H1 (cell line): ENCODE data around the gene DBH. TPM values are rescaled to one million over a fixed set of nuclear protein-coding genes. Genes with fewer than 3 reads are reported as not detected.

ENCODE experiments used
- CTCF ChIA-PET: fragments of 300-600 bp; sonication (Branson Sonifier 250); formaldehyde crosslinking; loops from one replicate; lab custom pipeline; 2021; ENCODE audit not compliant: partially characterized antibody; lab: Charles Lee
- POLR2A ChIA-PET: fragments of 300-600 bp; sonication (Branson Sonifier 250); formaldehyde crosslinking; loops from one replicate; lab custom pipeline; 2021; ENCODE audit warnings: inconsistent platforms; ENCODE audit not compliant: partially characterized antibody; lab: Charles Lee
- DNase-seq, 2 experiments: peaks; one replicate each; pipeline versions ENCODE4 v3.0.0 to v3.0.0-alpha.2; 2010 to 2022; ENCODE audit warnings: low spot score in 2 of 2, low read depth in 1 of 2, mixed read lengths in 1 of 2
- FAIRE-seq: peaks from 2 replicates; lab custom pipeline; 2011; peaks lifted over from hg19 to GRCh38; lab: Jason Lieb, UNC
- H2AFZ ChIP-seq: 2 replicates; pipeline ENCODE4 v1.8.1; 2012; ENCODE audit warnings: low read length, inconsistent platforms
- H2AK5ac ChIP-seq: 2 replicates; pipeline ENCODE4 v1.6.1; 2013; ENCODE audit warnings: low read depth, low read length
- H2BK120ac ChIP-seq: replicated peaks from 2 replicates; pipeline ENCODE3; 2013; ENCODE audit warnings: low read depth, low read length, inconsistent platforms
- H2BK12ac ChIP-seq: 2 replicates; pipeline ENCODE4 v1.6.1; 2013; ENCODE audit warnings: low read depth, low read length
- H2BK15ac ChIP-seq: 2 replicates; pipeline ENCODE4 v1.6.1; 2013; ENCODE audit warnings: low read length
- H2BK20ac ChIP-seq: 2 replicates; pipeline ENCODE4 v1.6.1; 2013; ENCODE audit warnings: low read length
- H2BK5ac ChIP-seq: 2 replicates; pipeline ENCODE4 v1.6.1; 2013; ENCODE audit warnings: low read depth, low read length
- H3K14ac ChIP-seq: 2 replicates; pipeline ENCODE4 v1.6.1; 2013; ENCODE audit warnings: inconsistent platforms; ENCODE audit not compliant: insufficient read length
- H3K18ac ChIP-seq: 2 replicates; pipeline ENCODE4 v1.6.1; 2013; ENCODE audit warnings: low read length; ENCODE audit errors: extremely low read depth
- H3K23ac ChIP-seq: 2 replicates; pipeline ENCODE4 v1.6.1; 2013; ENCODE audit warnings: inconsistent platforms; ENCODE audit not compliant: insufficient read length
- H3K23me2 ChIP-seq: 2 replicates; pipeline ENCODE4 v1.6.1; 2013; ENCODE audit warnings: low read depth, low read length
- H3K27ac ChIP-seq: 2 replicates; pipeline ENCODE4 v1.6.1; 2011; ENCODE audit warnings: low read depth, low read length, inconsistent platforms
- H3K27me3 ChIP-seq, 4 experiments: replicated peaks in 1 of 4; 1 replicate in 1 of 4; 2 replicates in 3 of 4; pipeline versions ENCODE4 v1.6.1 to v1.8.1; 2011 to 2013; ENCODE audit warnings: low read length in 3 of 4, mild to moderate bottlenecking in 3 of 4, inconsistent platforms in 2 of 4, mixed read lengths in 2 of 4, moderate library complexity in 1 of 4; ENCODE audit not compliant: control insufficient read depth in 3 of 4, insufficient read depth in 3 of 4; ENCODE audit errors: extremely low read depth in 1 of 4
- H3K36me3 ChIP-seq, 4 experiments: 2 replicates each; pipeline versions ENCODE4 v1.6.1 to v1.8.1; 2011 to 2013; ENCODE audit warnings: mild to moderate bottlenecking in 4 of 4, low read length in 3 of 4, moderate library complexity in 2 of 4, control low read depth in 1 of 4, inconsistent platforms in 1 of 4; ENCODE audit not compliant: insufficient read depth in 4 of 4, control insufficient read depth in 2 of 4
- H3K4ac ChIP-seq: replicated peaks from 2 replicates; pipeline ENCODE3; 2013; ENCODE audit warnings: low read length, low read depth, mixed read lengths, inconsistent platforms; ENCODE audit not compliant: insufficient read length
- H3K4me1 ChIP-seq, 4 experiments: replicated peaks in 1 of 4; 1 replicate in 1 of 4; 2 replicates in 3 of 4; pipeline versions ENCODE4 v1.6.1 to v1.8.1; 2011 to 2013; ENCODE audit warnings: low read length in 3 of 4, inconsistent platforms in 2 of 4, mixed read lengths in 1 of 4; ENCODE audit not compliant: insufficient read depth in 4 of 4, control insufficient read depth in 3 of 4
- H3K4me2 ChIP-seq, 2 experiments: 2 replicates each; pipeline versions ENCODE4 v1.6.1 to v1.8.1; 2011 to 2013; ENCODE audit warnings: low read depth in 2 of 2, low read length in 2 of 2, control low read depth in 1 of 2, inconsistent platforms in 1 of 2, mild to moderate bottlenecking in 1 of 2; ENCODE audit not compliant: insufficient read depth in 1 of 2
- H3K4me3 ChIP-seq, 4 experiments: fragments of 200-600, 300-600 bp in 1 of 4; sonication (generic), shearing (Covaris generic), sonication (Bioruptor Twin) in 1 of 4; 2 replicates each; pipeline versions ENCODE4 v1.5.1 to v1.8.1; 2011 to 2016; ENCODE audit warnings: low read length in 4 of 4, low read depth in 3 of 4, control low read depth in 2 of 4, inconsistent platforms in 2 of 4, mild to moderate bottlenecking in 2 of 4, mixed read lengths in 1 of 4, moderate library complexity in 1 of 4; ENCODE audit not compliant: insufficient read depth in 2 of 4; ENCODE audit errors: extremely low read depth in 1 of 4
- H3K56ac ChIP-seq: replicated peaks from 2 replicates; pipeline ENCODE3; 2013; ENCODE audit warnings: low read depth, mild to moderate bottlenecking, mixed read lengths, low read length, inconsistent platforms; ENCODE audit not compliant: insufficient read length
- H3K79me1 ChIP-seq: 2 replicates; pipeline ENCODE4 v1.6.1; 2013; ENCODE audit warnings: low read depth, low read length, control low read depth
- H3K79me2 ChIP-seq, 2 experiments: 2 replicates each; pipeline versions ENCODE4 v1.6.1 to v1.8.1; 2012 to 2013; ENCODE audit warnings: low read length in 2 of 2, mild to moderate bottlenecking in 2 of 2, inconsistent platforms in 1 of 2; ENCODE audit not compliant: insufficient read depth in 2 of 2, control insufficient read depth in 1 of 2
- H3K9ac ChIP-seq, 4 experiments: replicated peaks in 1 of 4; 1 replicate in 1 of 4; 2 replicates in 3 of 4; pipeline versions ENCODE4 v1.6.1 to v1.8.1; 2011 to 2013; ENCODE audit warnings: low read depth in 3 of 4, low read length in 3 of 4, control low read depth in 2 of 4, mild to moderate bottlenecking in 2 of 4, moderate library complexity in 2 of 4, inconsistent platforms in 1 of 4; ENCODE audit errors: extremely low read depth in 1 of 4
- H3K9me3 ChIP-seq, 2 experiments: 2 replicates each; pipeline versions ENCODE4 v1.6.1 to v1.8.1; 2012 to 2013; ENCODE audit warnings: mild to moderate bottlenecking in 2 of 2, moderate library complexity in 2 of 2, control low read depth in 1 of 2, inconsistent platforms in 1 of 2, low read depth in 1 of 2, low read length in 1 of 2, mixed read lengths in 1 of 2; ENCODE audit not compliant: insufficient read depth in 2 of 2
- H4K20me1 ChIP-seq, 2 experiments: replicated peaks in 1 of 2; 2 replicates each; pipeline versions ENCODE3 to v1.8.1; 2011 to 2013; ENCODE audit warnings: inconsistent platforms in 2 of 2, low read length in 2 of 2, mild to moderate bottlenecking in 1 of 2; ENCODE audit not compliant: insufficient read depth in 2 of 2, control insufficient read depth in 1 of 2
- H4K5ac ChIP-seq: 2 replicates; pipeline ENCODE4 v1.6.1; 2013; ENCODE audit warnings: low read length, low read depth, mixed read lengths, inconsistent platforms; ENCODE audit not compliant: insufficient read length
- H4K8ac ChIP-seq: 2 replicates; pipeline ENCODE4 v1.8.0; 2013; ENCODE audit warnings: mild to moderate bottlenecking, moderate library complexity, low read length, inconsistent platforms; ENCODE audit not compliant: insufficient read depth; ENCODE audit errors: extremely low read depth
- H4K91ac ChIP-seq: replicated peaks from 2 replicates; pipeline ENCODE3; 2013; ENCODE audit warnings: low read length, mixed read lengths, inconsistent platforms; ENCODE audit not compliant: insufficient read length
- KDM1A ChIP-seq: fragments of 200-600, 300-600 bp; sonication (generic); IDR thresholded peaks from 2 replicates; pipeline ENCODE4 v1.7.1; 2016; ENCODE audit warnings: mild to moderate bottlenecking, low read length, borderline replicate concordance
- RAD21 ChIP-seq, 2 experiments: IDR thresholded peaks in 1 of 2; conservative IDR thresholded peaks in 1 of 2; 2 replicates each; pipeline ENCODE4 v1.6.1; 2011; ENCODE audit warnings: low read depth in 2 of 2, low read length in 2 of 2, improper control_type of control experiment in 1 of 2, inconsistent platforms in 1 of 2, mild to moderate bottlenecking in 1 of 2, moderate library complexity in 1 of 2
- YY1 ChIP-seq: IDR thresholded peaks from 2 replicates; pipeline ENCODE4 v1.6.1; 2011; ENCODE audit warnings: low read depth, mild to moderate bottlenecking, low read length
- WGBS, 2 experiments: shearing (Covaris generic) in 1 of 2; methylation state at CpG; one replicate each; pipeline versions ENCODE4 v1.1.6 to v1.1.7; 2013 to 2015; ENCODE audit warnings: low lambda C conversion rate in 2 of 2, mixed read lengths in 2 of 2, inconsistent platforms in 1 of 2, low coverage in 1 of 2, missing lambda C conversion rate in 1 of 2; ENCODE audit not compliant: insufficient replicate concordance in 2 of 2, insufficient coverage in 1 of 2, insufficient read length in 1 of 2; ENCODE audit errors: extremely low coverage in 1 of 2, missing lambda C conversion rate in 1 of 2; 5-methylcytosine and 5-hydroxymethylcytosine counted together
- polyA plus RNA-seq, 7 experiments: library from polyadenylated mRNA; depleted of rRNA in 3 of 7; stranded (reverse) in 5 of 7; unstranded in 2 of 7; fragments of >200 nt in 5 of 7; fragments of 200-250 nt in 2 of 7; gene quantifications; 1 replicate in 5 of 7; 2 replicates in 1 of 7; 4 replicates in 1 of 7; pipeline versions ENCODE4 v1.2.1 to v1.2.3, GENCODE V29; 2011 to 2013; ENCODE audit warnings: missing spikeins in 2 of 7, mixed read lengths in 2 of 7
- total RNA-seq: library from RNA; stranded (reverse); fragmentation: NEBNext Ultra II Directional; extraction: Animal tissue kit (Norgen Biotek cat#: 25700); gene quantifications from 2 replicates; pipeline ENCODE4 v1.2.1, GENCODE V29; 2021
- TF ChIP-seq, protein P1 (sequence below), 3 experiments: IDR thresholded peaks; 1 replicate in 2 of 3; 2 replicates in 1 of 3; pipeline versions ENCODE4 v1.5.1 to v1.6.1; 2011; ENCODE audit warnings: low read length in 3 of 3, mild to moderate bottlenecking in 3 of 3, inconsistent platforms in 2 of 3, low read depth in 1 of 3, moderate library complexity in 1 of 3; ENCODE audit not compliant: insufficient read depth in 1 of 3; ENCODE audit errors: control extremely low read depth in 1 of 3

DBH gene
- total and polyA plus RNA-seq, 2 of the 8 experiments (the other 6 are each of a cell fraction or from before 2014, with no cell fraction given), result 0.18 TPM; not detected in 1

- Histone ChIP-seq H2BK12ac (no peak overlapping the region), H3K56ac (no peak overlapping the region), H2AFZ (no peak overlapping the region), H3K4me3 (no peak overlapping the region), H3K9ac (no peak overlapping the region), H3K23me2 (no peaks in the 10 kb centered on the region), H3K9me3 (peaks cover 14 to 15% of the 10 kb centered on the region in 2 experiments), H2AK5ac (no peak overlapping the region), H3K79me2 (no peaks in the 10 kb centered on the region), H4K20me1 (no peaks in the 10 kb centered on the region), H2BK20ac (no peak overlapping the region), H3K27me3 (no peaks in the 10 kb centered on the region; a peak in 2 of 7 replicates), H3K4me2 (no peak overlapping the region), H4K5ac (no peak overlapping the region), H2BK120ac (no peak overlapping the region), H4K8ac (no peak overlapping the region), H2BK15ac (no peak overlapping the region), H3K36me3 (no peaks in the 10 kb centered on the region), H3K4me1 (no peaks in the 10 kb centered on the region; a peak in 3 of 7 replicates), H3K14ac (no peak overlapping the region), H3K27ac (no peak overlapping the region), H4K91ac (no peak overlapping the region), H3K79me1 (no peaks in the 10 kb centered on the region), H3K4ac (no peak overlapping the region), H3K18ac (no peak overlapping the region), H2BK5ac (no peak overlapping the region), H3K23ac (no peak overlapping the region)
- FAIRE-seq, result no peak
- DNase-seq, result no peak
- WGBS, 2 experiments, result 85% methylated on average over 17 of the region's 17 CpGs; no CpG with 5 or more reads in 1 of the 2 experiments
- POLR2A ChIA-PET, result interaction anchor here (1.2 to 1.5 kb wide), 2 partner anchors 9 to 124 kb away, joined by 3 to 7 read pairs; no protein-coding TSS in a partner anchor
- CTCF ChIA-PET, result interaction anchor here (0.6 to 6.7 kb wide), 14 partner anchors 10 to 401 kb away, joined by 3 to 79 read pairs (median 4); partner anchors contain the start of gene FAM163B
- TF ChIP-seq YY1, result no peak
- TF ChIP-seq, protein P1, sequence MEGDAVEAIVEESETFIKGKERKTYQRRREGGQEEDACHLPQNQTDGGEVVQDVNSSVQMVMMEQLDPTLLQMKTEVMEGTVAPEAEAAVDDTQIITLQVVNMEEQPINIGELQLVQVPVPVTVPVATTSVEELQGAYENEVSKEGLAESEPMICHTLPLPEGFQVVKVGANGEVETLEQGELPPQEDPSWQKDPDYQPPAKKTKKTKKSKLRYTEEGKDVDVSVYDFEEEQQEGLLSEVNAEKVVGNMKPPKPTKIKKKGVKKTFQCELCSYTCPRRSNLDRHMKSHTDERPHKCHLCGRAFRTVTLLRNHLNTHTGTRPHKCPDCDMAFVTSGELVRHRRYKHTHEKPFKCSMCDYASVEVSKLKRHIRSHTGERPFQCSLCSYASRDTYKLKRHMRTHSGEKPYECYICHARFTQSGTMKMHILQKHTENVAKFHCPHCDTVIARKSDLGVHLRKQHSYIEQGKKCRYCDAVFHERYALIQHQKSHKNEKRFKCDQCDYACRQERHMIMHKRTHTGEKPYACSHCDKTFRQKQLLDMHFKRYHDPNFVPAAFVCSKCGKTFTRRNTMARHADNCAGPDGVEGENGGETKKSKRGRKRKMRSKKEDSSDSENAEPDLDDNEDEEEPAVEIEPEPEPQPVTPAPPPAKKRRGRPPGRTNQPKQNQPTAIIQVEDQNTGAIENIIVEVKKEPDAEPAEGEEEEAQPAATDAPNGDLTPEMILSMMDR (IDR thresholded peaks at IDR 0.05; ENCODE audit: control extremely low read depth in 1 of 3, insufficient read depth in 1 of 3, low read depth in 1 of 3, low read length in 3 of 3), result peak in 2 of 3 experiments; percentile 18 to 53; a peak in 2 of 4 replicates
- peak; percentile 40 to 47; a peak in 3 of 4 replicates for TF ChIP-seq RAD21 (IDR thresholded peaks at IDR 0.05 in 1 of 2, conservative IDR thresholded peaks at IDR 0.05 in 1 of 2; ENCODE audit: low read depth in 2 of 2, low read length in 2 of 2)
- peak; percentile 70; the same call in 1 of the 2 replicates for TF ChIP-seq KDM1A
These were observed 43.3 kb upstream of the DBH start for GRCh38 chr9:133592731-133593409.
